Panc1 (cell line): ENCODE results near the gene DLG3. TPM values are rescaled to one million over a fixed set of nuclear protein-coding genes. Genes with fewer than 3 reads are reported as not detected.

Experiments
- ATAC-seq: fragments of 200-7000 bp; cut with Tn5 transposase; 2 replicates; pipeline ENCODE4 v1.9.1; 2020; ENCODE audit warnings: mild to moderate bottlenecking, moderate library complexity
- BruUV-seq: library from RNA; stranded (reverse); fragments of 400-500 nt; replicated peaks from 2 replicates; lab custom pipeline; 2021; lab: Mats Ljungman, UMichigan
- CTCF ChIA-PET: fragments of 300-600 bp; sonication (Branson Sonifier 250); formaldehyde crosslinking; loops from one replicate; lab custom pipeline; 2022; ENCODE audit warnings: antibody characterized with exemption; lab: Charles Lee
- POLR2A ChIA-PET: fragments of 300-600 bp; sonication (Branson Sonifier 250); formaldehyde crosslinking; loops from one replicate; lab custom pipeline; 2022; ENCODE audit warnings: antibody characterized with exemption; lab: Charles Lee
- DNase-seq: peaks from one replicate; pipeline ENCODE4 v3.0.0-alpha.2; 2010; ENCODE audit warnings: low read depth, low spot score
- H3K27ac ChIP-seq: 2 replicates; pipeline ENCODE4 v1.5.1; 2011; ENCODE audit warnings: mild to moderate bottlenecking, low read length, inconsistent platforms
- H3K27me3 ChIP-seq: fragments of 200-500 bp; sonication (Bioruptor generic); 2 replicates; pipeline ENCODE4 v1.6.0; 2014; ENCODE audit warnings: low read length, inconsistent platforms; ENCODE audit not compliant: control insufficient read depth, insufficient read depth
- H3K36me3 ChIP-seq: fragments of 200-500 bp; sonication (Bioruptor generic); 2 replicates; pipeline ENCODE4 v1.5.1; 2014; ENCODE audit warnings: inconsistent platforms, mild to moderate bottlenecking, low read length, moderate library complexity; ENCODE audit not compliant: control insufficient read depth, insufficient read depth
- H3K4me1 ChIP-seq: 2 replicates; pipeline ENCODE4 v1.5.1; 2011; ENCODE audit warnings: inconsistent platforms, mild to moderate bottlenecking, low read length, moderate library complexity; ENCODE audit not compliant: control insufficient read depth, insufficient read depth
- H3K4me3 ChIP-seq, 2 experiments: 2 replicates each; pipeline ENCODE4 v1.5.1; 2011 to 2012; ENCODE audit warnings: low read depth in 2 of 2, low read length in 2 of 2, mild to moderate bottlenecking in 2 of 2, inconsistent platforms in 1 of 2, moderate library complexity in 1 of 2
- H3K9me3 ChIP-seq: fragments of 200-500 bp; sonication (Bioruptor generic); 2 replicates; pipeline ENCODE4 v1.5.1; 2014; ENCODE audit warnings: low read depth, mild to moderate bottlenecking, inconsistent platforms, low read length, moderate library complexity; ENCODE audit not compliant: control insufficient read depth, insufficient read depth
- POLR2AphosphoS5 ChIP-seq: IDR thresholded peaks from 2 replicates; pipeline ENCODE4 v1.6.1; 2012; ENCODE audit warnings: mild to moderate bottlenecking, low read depth, low read length, moderate library complexity
- in situ Hi-C: cut with HindIII; loops from 2 replicates; pipeline ENCODE4 v1.10.0; 2016; ENCODE audit warnings: low sequenced_read_pairs, low pct_unique_long_range_greater_than_20kb
- intact Hi-C: fragments of 100-400 bp; cut with micrococcal nuclease; formaldehyde crosslinking; loops from one replicate; pipeline ENCODE4 v1.10.0; 2022; ENCODE audit not compliant: unreplicated experiment
- total RNA-seq: library from RNA; stranded (reverse); gene quantifications from one replicate; pipeline ENCODE4 v1.2.1, GENCODE V29; 2021; ENCODE audit not compliant: unreplicated experiment
- TF ChIP-seq, protein P1 (sequence below): fragments of 450-650 bp; IDR thresholded peaks from 2 replicates; pipeline ENCODE4 v1.5.1; 2017; ENCODE audit warnings: mild to moderate bottlenecking
- TF ChIP-seq, protein P2 (sequence below), 2 experiments: IDR thresholded peaks; 2 replicates each; pipeline ENCODE4 v1.6.1; 2011 to 2012; ENCODE audit warnings: low read depth in 2 of 2, control low read depth in 1 of 2, low read length in 1 of 2, mild to moderate bottlenecking in 1 of 2, moderate library complexity in 1 of 2; ENCODE audit not compliant: insufficient read depth in 1 of 2

The DLG3 gene
- total RNA-seq, 1 experiment from 2014 or later, result 3.0 TPM

DNA sequence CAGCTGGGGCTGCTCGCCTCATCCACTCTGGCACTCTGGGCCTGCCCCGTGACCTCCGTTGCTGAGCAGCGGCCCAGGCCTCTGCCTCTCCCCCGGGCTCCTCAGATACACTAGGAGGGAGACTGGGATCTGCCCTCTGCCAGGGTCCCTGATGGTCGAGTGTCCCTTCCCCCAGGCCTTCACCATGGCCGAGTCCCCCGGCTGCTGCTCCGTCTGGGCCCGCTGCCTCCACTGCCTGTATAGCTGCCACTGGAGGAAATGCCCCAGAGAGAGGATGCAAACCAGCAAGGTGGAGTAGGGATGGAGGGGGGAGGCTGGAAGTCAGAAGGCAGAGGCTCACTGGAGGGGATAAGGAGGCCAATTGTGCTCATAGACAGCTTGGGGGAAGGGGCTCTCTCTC lies 19.8 kb upstream of the DLG3 start:
- ATAC-seq (0 out of 2 replicates have a peak, but pooled peaks have one; percentile 16), DNase-seq (no peak)
- ChIA-PET CTCF (no interaction called here), POLR2A (no interaction called here)
- BruUV-seq, result no TSS peak
- in situ Hi-C loops (no loop called here), intact Hi-C loops (no loop called here)
- no peak overlapping the region for H3K27ac ChIP-seq
- H3K4me3 ChIP-seq, result no peak overlapping the region
- TF ChIP-seq, protein P1, sequence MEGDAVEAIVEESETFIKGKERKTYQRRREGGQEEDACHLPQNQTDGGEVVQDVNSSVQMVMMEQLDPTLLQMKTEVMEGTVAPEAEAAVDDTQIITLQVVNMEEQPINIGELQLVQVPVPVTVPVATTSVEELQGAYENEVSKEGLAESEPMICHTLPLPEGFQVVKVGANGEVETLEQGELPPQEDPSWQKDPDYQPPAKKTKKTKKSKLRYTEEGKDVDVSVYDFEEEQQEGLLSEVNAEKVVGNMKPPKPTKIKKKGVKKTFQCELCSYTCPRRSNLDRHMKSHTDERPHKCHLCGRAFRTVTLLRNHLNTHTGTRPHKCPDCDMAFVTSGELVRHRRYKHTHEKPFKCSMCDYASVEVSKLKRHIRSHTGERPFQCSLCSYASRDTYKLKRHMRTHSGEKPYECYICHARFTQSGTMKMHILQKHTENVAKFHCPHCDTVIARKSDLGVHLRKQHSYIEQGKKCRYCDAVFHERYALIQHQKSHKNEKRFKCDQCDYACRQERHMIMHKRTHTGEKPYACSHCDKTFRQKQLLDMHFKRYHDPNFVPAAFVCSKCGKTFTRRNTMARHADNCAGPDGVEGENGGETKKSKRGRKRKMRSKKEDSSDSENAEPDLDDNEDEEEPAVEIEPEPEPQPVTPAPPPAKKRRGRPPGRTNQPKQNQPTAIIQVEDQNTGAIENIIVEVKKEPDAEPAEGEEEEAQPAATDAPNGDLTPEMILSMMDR, result no peak
- no peak for TF ChIP-seq POLR2AphosphoS5
- no peaks in the 10 kb centered on the region for H3K4me1 ChIP-seq
- H3K27me3 ChIP-seq, result no peaks in the 10 kb centered on the region
- no peaks in the 10 kb centered on the region for H3K36me3 ChIP-seq
- H3K9me3 ChIP-seq, result no peaks in the 10 kb centered on the region

DNA sequence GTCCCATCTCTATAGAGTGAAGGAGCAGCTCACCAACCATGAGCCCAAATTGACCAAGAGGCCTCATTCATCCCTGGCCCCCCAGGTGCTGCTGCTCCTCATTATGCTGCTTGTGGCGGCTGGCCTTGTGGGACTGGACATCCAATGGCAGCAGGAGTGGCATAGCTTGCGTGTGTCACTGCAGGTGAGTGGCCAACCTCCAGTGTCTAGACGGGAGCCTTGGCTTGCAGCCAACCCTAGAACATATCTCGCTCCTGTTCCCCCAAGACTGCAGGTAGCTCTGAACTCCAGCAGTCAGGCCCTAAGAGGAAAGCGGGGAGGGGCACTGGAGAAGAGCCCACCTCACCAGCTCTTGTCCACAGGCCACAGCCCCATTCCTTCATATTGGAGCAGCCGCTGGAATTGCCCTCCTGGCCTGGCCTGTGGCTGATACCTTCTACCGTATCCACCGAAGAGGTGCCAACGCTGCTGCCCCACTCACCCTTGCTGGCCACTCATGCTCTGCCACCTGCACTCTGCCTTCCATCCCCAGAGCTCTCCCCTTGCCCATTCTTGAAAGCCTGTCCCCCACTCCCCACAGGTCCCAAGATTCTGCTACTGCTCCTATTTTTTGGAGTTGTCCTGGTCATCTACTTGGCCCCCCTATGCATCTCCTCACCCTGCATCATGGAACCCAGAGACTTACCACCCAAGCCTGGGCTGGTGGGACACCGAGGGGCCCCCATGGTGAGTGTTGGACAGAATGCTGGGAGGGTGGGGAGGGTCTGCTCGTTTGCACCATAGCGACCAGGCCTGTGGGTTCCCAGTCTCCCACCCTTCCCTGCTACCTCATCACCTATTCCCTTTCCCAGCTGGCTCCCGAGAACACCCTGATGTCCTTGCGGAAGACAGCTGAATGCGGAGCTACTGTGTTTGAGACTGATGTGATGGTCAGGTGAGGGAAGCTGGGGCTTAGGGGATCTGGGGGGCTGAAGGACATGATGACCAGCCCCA lies 18.1 kb upstream of the DLG3 start:
- in situ Hi-C loops (no loop called here), intact Hi-C loops (no loop called here)
- ATAC-seq (no peak), DNase-seq (no peak)
- H3K4me1 ChIP-seq, result no peaks in the 10 kb centered on the region
- BruUV-seq, result no TSS peak
- ChIA-PET CTCF (no interaction called here), POLR2A (no interaction called here)
- H3K9me3 ChIP-seq, result no peaks in the 10 kb centered on the region
- H3K36me3 ChIP-seq, result no peaks in the 10 kb centered on the region
- no peaks in the 10 kb centered on the region for H3K27me3 ChIP-seq
- no peak overlapping the region for H3K27ac ChIP-seq
- TF ChIP-seq, protein P1, result no peak
- no peak for TF ChIP-seq POLR2AphosphoS5
- TF ChIP-seq, protein P2, sequence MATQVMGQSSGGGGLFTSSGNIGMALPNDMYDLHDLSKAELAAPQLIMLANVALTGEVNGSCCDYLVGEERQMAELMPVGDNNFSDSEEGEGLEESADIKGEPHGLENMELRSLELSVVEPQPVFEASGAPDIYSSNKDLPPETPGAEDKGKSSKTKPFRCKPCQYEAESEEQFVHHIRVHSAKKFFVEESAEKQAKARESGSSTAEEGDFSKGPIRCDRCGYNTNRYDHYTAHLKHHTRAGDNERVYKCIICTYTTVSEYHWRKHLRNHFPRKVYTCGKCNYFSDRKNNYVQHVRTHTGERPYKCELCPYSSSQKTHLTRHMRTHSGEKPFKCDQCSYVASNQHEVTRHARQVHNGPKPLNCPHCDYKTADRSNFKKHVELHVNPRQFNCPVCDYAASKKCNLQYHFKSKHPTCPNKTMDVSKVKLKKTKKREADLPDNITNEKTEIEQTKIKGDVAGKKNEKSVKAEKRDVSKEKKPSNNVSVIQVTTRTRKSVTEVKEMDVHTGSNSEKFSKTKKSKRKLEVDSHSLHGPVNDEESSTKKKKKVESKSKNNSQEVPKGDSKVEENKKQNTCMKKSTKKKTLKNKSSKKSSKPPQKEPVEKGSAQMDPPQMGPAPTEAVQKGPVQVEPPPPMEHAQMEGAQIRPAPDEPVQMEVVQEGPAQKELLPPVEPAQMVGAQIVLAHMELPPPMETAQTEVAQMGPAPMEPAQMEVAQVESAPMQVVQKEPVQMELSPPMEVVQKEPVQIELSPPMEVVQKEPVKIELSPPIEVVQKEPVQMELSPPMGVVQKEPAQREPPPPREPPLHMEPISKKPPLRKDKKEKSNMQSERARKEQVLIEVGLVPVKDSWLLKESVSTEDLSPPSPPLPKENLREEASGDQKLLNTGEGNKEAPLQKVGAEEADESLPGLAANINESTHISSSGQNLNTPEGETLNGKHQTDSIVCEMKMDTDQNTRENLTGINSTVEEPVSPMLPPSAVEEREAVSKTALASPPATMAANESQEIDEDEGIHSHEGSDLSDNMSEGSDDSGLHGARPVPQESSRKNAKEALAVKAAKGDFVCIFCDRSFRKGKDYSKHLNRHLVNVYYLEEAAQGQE (IDR thresholded peaks at IDR 0.05; ENCODE audit: insufficient read depth in 1 of 2, low read depth in 2 of 2, low read length in 1 of 2), result no peak
- H3K4me3 ChIP-seq, result no peak overlapping the region
